Measurements from ENCODE around the gene SYT1.
"Not testable (repeated sequence)": the region's sequence is repeated elsewhere in the genome, so short reads cannot be mapped to it uniquely, and the experiment has no call there.

SYT1 gene

GRCh38 chr12:79141776-79142175, 277.2 kb downstream of the SYT1 start:
- DNase-seq (ENCODE audit: low spot score) = no peak

GRCh38 chr12:79143803-79144202, 279.2 kb downstream of the SYT1 start:
- DNase-seq (ENCODE audit: low spot score) = no peak

GRCh38 chr12:79151956-79152355, 287.4 kb downstream of the SYT1 start:
- no peak for DNase-seq (ENCODE audit: low spot score)

- no peak for DNase-seq (ENCODE audit: low spot score)
These were observed 291.1 kb downstream of the SYT1 start for GRCh38 chr12:79155683-79156082.

GRCh38 chr12:79156846-79157463, 292.4 kb downstream of the SYT1 start:
- DNase-seq (ENCODE audit: low spot score) = no peak

GRCh38 chr12:79161249-79161934, 296.8 kb downstream of the SYT1 start:
- no peak for DNase-seq (ENCODE audit: low spot score)

- DNase-seq (ENCODE audit: low spot score) = no peak
These were observed 297.7 kb downstream of the SYT1 start for GRCh38 chr12:79162147-79162772.

- no peak for DNase-seq (ENCODE audit: low spot score)
These were observed 298.4 kb downstream of the SYT1 start for GRCh38 chr12:79162948-79163347.

- no peak for DNase-seq (ENCODE audit: low spot score)
These were observed 300.3 kb downstream of the SYT1 start for GRCh38 chr12:79164890-79165289.

- DNase-seq (ENCODE audit: low spot score) = no peak
These were observed 304.1 kb downstream of the SYT1 start for GRCh38 chr12:79168687-79169086.

GRCh38 chr12:79174626-79175025, 310.1 kb downstream of the SYT1 start:
- no peak for DNase-seq (ENCODE audit: low spot score)

GRCh38 chr12:79183003-79183402, 318.4 kb downstream of the SYT1 start:
- DNase-seq (ENCODE audit: low spot score) = no peak

- DNase-seq (ENCODE audit: low spot score) = no peak
These were observed 319.4 kb downstream of the SYT1 start for GRCh38 chr12:79183926-79184325.

GRCh38 chr12:79186506-79186905, 321.9 kb downstream of the SYT1 start:
- no peak for DNase-seq (ENCODE audit: low spot score)

- no peak for DNase-seq (ENCODE audit: low spot score)
These were observed 322.5 kb downstream of the SYT1 start for GRCh38 chr12:79187032-79187431.

- DNase-seq (ENCODE audit: low spot score) = no peak
These were observed 326.8 kb downstream of the SYT1 start for GRCh38 chr12:79191391-79191790.

GRCh38 chr12:79194595-79194994, 330.0 kb downstream of the SYT1 start:
- DNase-seq (ENCODE audit: low spot score) = no peak

- DNase-seq (ENCODE audit: low spot score) = no peak
These were observed 334.6 kb downstream of the SYT1 start for GRCh38 chr12:79199166-79199565.

- no peak for DNase-seq (ENCODE audit: low spot score)
These were observed 335.6 kb downstream of the SYT1 start for GRCh38 chr12:79200176-79200575.

- no peak for DNase-seq (ENCODE audit: low spot score)
These were observed 338.6 kb downstream of the SYT1 start for GRCh38 chr12:79203058-79203647.

- DNase-seq (ENCODE audit: low spot score) = no peak
These were observed 342.3 kb downstream of the SYT1 start for GRCh38 chr12:79206871-79207270.

- not testable (repeated sequence) for DNase-seq (ENCODE audit: low spot score)
These were observed 345.8 kb downstream of the SYT1 start for GRCh38 chr12:79210403-79210802.

- DNase-seq (ENCODE audit: low spot score) = no peak
These were observed 352.7 kb downstream of the SYT1 start for GRCh38 chr12:79217306-79217705.
